SW 1271 (cell line): Measurements from ENCODE around the gene PPP6C.
"Not testable (repeated sequence)": the region's sequence is repeated elsewhere in the genome, so short reads cannot be mapped to it uniquely, and the experiment has no call there.

Source experiments
- DNase-seq, 2 experiments: peaks; one replicate each; lab custom pipeline; 2025; lab: John Stamatoyannopoulos, UW

The PPP6C gene

GRCh38 chr9:125141751-125142150 is 47.9 kb downstream of the PPP6C start:
- DNase-seq: no peak

- no peak for DNase-seq
Observed at GRCh38 chr9:125141251-125141650, 48.4 kb downstream of the PPP6C start.

GRCh38 chr9:125140576-125140975 is 49.0 kb downstream of the PPP6C start:
- DNase-seq: no peak

GRCh38 chr9:125137200-125137599 is 52.4 kb downstream of the PPP6C start:
- no peak for DNase-seq

GRCh38 chr9:125134976-125135375 is 54.6 kb downstream of the PPP6C start:
- DNase-seq: no peak

- DNase-seq: no peak
Observed at GRCh38 chr9:125133403-125134329, 55.9 kb downstream of the PPP6C start.

- DNase-seq: no peak
Observed at GRCh38 chr9:125131778-125132177, 57.8 kb downstream of the PPP6C start.

- no peak for DNase-seq
Observed at GRCh38 chr9:125126019-125126746, 63.4 kb downstream of the PPP6C start.

GRCh38 chr9:125125523-125125922 is 64.1 kb downstream of the PPP6C start:
- no peak for DNase-seq

- no peak for DNase-seq
Observed at GRCh38 chr9:125121146-125121545, 68.5 kb downstream of the PPP6C start.

GRCh38 chr9:125119643-125120286 is 69.8 kb downstream of the PPP6C start:
- DNase-seq: no peak

GRCh38 chr9:125118696-125119095 is 70.9 kb downstream of the PPP6C start:
- DNase-seq: not testable (repeated sequence)

GRCh38 chr9:125114503-125114902 is 75.1 kb downstream of the PPP6C start:
- DNase-seq: not testable (repeated sequence)

GRCh38 chr9:125110464-125110863 is 79.1 kb downstream of the PPP6C start:
- DNase-seq: no peak

- DNase-seq: not testable (repeated sequence)
Observed at GRCh38 chr9:125108541-125108940, 81.1 kb downstream of the PPP6C start.

GRCh38 chr9:125106285-125106893 is 83.2 kb downstream of the PPP6C start:
- DNase-seq: no peak

GRCh38 chr9:125103770-125104460 is 85.7 kb downstream of the PPP6C start:
- DNase-seq: no peak

- no peak for DNase-seq
Observed at GRCh38 chr9:125103021-125103420, 86.6 kb downstream of the PPP6C start.

GRCh38 chr9:125100822-125101221 is 88.8 kb downstream of the PPP6C start:
- DNase-seq: no peak

GRCh38 chr9:125099816-125100215 is 89.8 kb downstream of the PPP6C start:
- no peak for DNase-seq
